ENCODE data around the gene SH3PXD2B. TPM values are rescaled to one million over a fixed set of nuclear protein-coding genes. Genes with fewer than 3 reads are reported as not detected.
A peak's percentile ranks its signal among the peaks of the same experiment; 100 is the strongest.

Gene SH3PXD2B
- total RNA-seq, 6 experiments from 2014 or later, result 2.5 to 6.8 (median 5.2) TPM

DNA sequence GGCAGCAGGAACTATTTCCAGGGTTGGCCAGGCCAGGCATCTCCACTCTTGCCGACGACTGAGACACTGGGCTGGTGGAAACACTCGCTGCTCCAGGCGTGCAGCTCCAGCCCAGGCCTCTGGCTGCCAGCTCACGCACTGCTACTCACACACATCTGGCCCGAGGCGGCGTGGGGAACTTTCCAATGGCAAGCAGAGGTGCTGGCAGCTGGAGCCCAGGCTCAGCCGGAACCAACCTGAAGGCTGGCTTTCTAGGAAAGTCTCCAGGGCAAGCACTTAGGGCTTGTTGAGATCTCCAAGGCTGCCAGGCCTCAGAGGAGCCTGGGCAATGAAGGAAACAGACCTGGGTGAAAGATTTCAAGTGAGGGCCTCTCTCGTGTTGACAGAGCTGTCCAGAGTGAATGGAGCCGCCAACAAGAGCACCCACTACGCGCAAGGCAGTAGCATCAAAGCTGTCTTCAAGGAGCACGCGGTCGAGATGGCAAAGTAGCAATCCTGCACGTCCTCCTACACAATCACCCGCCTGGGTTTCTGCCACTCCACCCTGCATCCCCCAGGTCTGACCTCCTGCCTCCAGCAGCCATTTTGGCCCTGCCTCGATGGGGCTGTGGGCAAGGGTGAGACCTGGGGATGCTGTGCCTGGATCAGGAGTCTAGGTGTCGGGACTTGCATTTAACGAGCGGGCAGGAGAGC lies 14.4 kb downstream of the SH3PXD2B start:
- H3K9me3 ChIP-seq, result no peaks in the 10 kb centered on the region
- no peak overlapping the region for H3K4me3 ChIP-seq
- no peaks in the 10 kb centered on the region for H3K27me3 ChIP-seq
- no peak for ATAC-seq
- intact Hi-C loops (cut with DNase I), result no loop called here
- H3K4me1 ChIP-seq, result no peaks in the 10 kb centered on the region
- TF ChIP-seq POLR2A (IDR thresholded peaks at IDR 0.05), result no peak
- TF ChIP-seq, protein P1, sequence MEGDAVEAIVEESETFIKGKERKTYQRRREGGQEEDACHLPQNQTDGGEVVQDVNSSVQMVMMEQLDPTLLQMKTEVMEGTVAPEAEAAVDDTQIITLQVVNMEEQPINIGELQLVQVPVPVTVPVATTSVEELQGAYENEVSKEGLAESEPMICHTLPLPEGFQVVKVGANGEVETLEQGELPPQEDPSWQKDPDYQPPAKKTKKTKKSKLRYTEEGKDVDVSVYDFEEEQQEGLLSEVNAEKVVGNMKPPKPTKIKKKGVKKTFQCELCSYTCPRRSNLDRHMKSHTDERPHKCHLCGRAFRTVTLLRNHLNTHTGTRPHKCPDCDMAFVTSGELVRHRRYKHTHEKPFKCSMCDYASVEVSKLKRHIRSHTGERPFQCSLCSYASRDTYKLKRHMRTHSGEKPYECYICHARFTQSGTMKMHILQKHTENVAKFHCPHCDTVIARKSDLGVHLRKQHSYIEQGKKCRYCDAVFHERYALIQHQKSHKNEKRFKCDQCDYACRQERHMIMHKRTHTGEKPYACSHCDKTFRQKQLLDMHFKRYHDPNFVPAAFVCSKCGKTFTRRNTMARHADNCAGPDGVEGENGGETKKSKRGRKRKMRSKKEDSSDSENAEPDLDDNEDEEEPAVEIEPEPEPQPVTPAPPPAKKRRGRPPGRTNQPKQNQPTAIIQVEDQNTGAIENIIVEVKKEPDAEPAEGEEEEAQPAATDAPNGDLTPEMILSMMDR (IDR thresholded peaks at IDR 0.05), result no peak
- no peak overlapping the region for H3K27ac ChIP-seq
- H3K36me3 ChIP-seq, result no peaks in the 10 kb centered on the region
- WGBS (ENCODE audit: insufficient coverage, low coverage, low lambda C conversion rate, missing lambda C conversion rate), result 80% methylated on average over 4 of the region's 22 CpGs
- DNase-seq, result no peak

- H3K9me3 ChIP-seq, result no peaks in the 10 kb centered on the region
- no peak overlapping the region for H3K27ac ChIP-seq
- WGBS (ENCODE audit: insufficient coverage, low coverage, low lambda C conversion rate, missing lambda C conversion rate), result 48% methylated on average over 6 of the region's 6 CpGs
- H3K4me3 ChIP-seq, result no peak overlapping the region
- ATAC-seq, result peak in 1 of 4 donors; percentile 34
- no peaks in the 10 kb centered on the region for H3K4me1 ChIP-seq
- no peaks in the 10 kb centered on the region for H3K36me3 ChIP-seq
- H3K27me3 ChIP-seq, result no peaks in the 10 kb centered on the region
- TF ChIP-seq, protein P1 (IDR thresholded peaks at IDR 0.05), result no peak
- no peak for TF ChIP-seq POLR2A (IDR thresholded peaks at IDR 0.05)
- DNase-seq, result no peak
- intact Hi-C loops (cut with DNase I), result no loop called here
Measured at GRCh38 chr5:172438319-172438668, 16.0 kb downstream of the SH3PXD2B start.

- DNase-seq (peak in 2 of 3 donors; percentile 68 to 72), ATAC-seq (peak in 3 of 4 donors; percentile 39 to 80 (median 53))
- intact Hi-C loops (cut with DNase I), result no loop called here
- Histone ChIP-seq H3K4me3 (no peak overlapping the region), H3K27me3 (no peaks in the 10 kb centered on the region), H3K9me3 (no peaks in the 10 kb centered on the region), H3K4me1 (no peaks in the 10 kb centered on the region), H3K36me3 (no peaks in the 10 kb centered on the region), H3K27ac (no peak overlapping the region)
- WGBS (ENCODE audit: insufficient coverage, low coverage, low lambda C conversion rate, missing lambda C conversion rate), result 57% methylated on average over 7 of the region's 14 CpGs
- no peak for TF ChIP-seq POLR2A (IDR thresholded peaks at IDR 0.05)
- TF ChIP-seq, protein P1 (IDR thresholded peaks at IDR 0.05), result no peak
Measured at GRCh38 chr5:172437445-172438318, 16.6 kb downstream of the SH3PXD2B start.

- DNase-seq (no peak), ATAC-seq (peak in 1 of 4 donors; percentile 8)
- intact Hi-C loops (cut with DNase I), result no loop called here
- Histone ChIP-seq H3K9me3 (no peaks in the 10 kb centered on the region), H3K27ac (no peak overlapping the region), H3K4me1 (no peaks in the 10 kb centered on the region), H3K36me3 (no peaks in the 10 kb centered on the region), H3K27me3 (no peaks in the 10 kb centered on the region), H3K4me3 (no peak overlapping the region)
- no peak for TF ChIP-seq POLR2A (IDR thresholded peaks at IDR 0.05)
- TF ChIP-seq, protein P1 (IDR thresholded peaks at IDR 0.05), result no peak
- WGBS (ENCODE audit: insufficient coverage, low coverage, low lambda C conversion rate, missing lambda C conversion rate), result 82% methylated on average over 6 of the region's 9 CpGs
Measured at GRCh38 chr5:172436879-172437369, 17.4 kb downstream of the SH3PXD2B start.

All from right lobe of liver (tissue), 6 donors.